ENCODE measurements around the gene SETBP1.

The SETBP1 gene

DNA sequence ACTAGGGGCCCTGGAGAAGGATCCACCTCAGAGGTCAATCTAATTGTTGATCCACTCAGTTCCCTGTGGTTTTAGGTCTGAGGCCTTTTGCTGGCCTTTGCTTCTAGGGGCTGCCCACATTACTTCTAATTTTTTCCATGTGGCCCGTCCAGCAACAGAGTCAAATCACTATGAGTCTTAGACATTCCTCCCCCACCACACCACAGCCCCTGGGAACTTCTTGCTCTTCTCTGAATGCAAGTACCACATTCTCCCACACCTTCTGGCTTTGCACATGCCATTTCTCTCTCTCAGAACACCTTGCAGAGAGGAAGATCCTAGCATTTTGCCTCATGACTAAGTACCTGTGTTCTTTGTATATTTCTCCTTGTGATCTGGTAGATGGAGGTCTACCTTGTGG, 286.9 kb downstream of the SETBP1 start:
- Histone ChIP-seq H3K4me3 (ENCODE audit: low read depth, low read length) (no peak overlapping the region), H3K79me2 (no peaks in the 10 kb centered on the region), H3K27me3 (ENCODE audit: control insufficient read depth, insufficient read depth, low read length) (no peaks in the 10 kb centered on the region), H3K36me3 (ENCODE audit: control insufficient read depth, insufficient read depth, low read length) (no peaks in the 10 kb centered on the region), H3K4me1 (no peaks in the 10 kb centered on the region), H3K9ac (no peak overlapping the region), H3K27ac (no peak overlapping the region), H3K4me2 (ENCODE audit: low read length) (no peak overlapping the region), H3K9me3 (ENCODE audit: control insufficient read depth, low read length) (no peaks in the 10 kb centered on the region), H2AFZ (no peak overlapping the region)
- TF ChIP-seq, protein P1, sequence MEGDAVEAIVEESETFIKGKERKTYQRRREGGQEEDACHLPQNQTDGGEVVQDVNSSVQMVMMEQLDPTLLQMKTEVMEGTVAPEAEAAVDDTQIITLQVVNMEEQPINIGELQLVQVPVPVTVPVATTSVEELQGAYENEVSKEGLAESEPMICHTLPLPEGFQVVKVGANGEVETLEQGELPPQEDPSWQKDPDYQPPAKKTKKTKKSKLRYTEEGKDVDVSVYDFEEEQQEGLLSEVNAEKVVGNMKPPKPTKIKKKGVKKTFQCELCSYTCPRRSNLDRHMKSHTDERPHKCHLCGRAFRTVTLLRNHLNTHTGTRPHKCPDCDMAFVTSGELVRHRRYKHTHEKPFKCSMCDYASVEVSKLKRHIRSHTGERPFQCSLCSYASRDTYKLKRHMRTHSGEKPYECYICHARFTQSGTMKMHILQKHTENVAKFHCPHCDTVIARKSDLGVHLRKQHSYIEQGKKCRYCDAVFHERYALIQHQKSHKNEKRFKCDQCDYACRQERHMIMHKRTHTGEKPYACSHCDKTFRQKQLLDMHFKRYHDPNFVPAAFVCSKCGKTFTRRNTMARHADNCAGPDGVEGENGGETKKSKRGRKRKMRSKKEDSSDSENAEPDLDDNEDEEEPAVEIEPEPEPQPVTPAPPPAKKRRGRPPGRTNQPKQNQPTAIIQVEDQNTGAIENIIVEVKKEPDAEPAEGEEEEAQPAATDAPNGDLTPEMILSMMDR (IDR thresholded peaks at IDR 0.05) = no peak

DNA sequence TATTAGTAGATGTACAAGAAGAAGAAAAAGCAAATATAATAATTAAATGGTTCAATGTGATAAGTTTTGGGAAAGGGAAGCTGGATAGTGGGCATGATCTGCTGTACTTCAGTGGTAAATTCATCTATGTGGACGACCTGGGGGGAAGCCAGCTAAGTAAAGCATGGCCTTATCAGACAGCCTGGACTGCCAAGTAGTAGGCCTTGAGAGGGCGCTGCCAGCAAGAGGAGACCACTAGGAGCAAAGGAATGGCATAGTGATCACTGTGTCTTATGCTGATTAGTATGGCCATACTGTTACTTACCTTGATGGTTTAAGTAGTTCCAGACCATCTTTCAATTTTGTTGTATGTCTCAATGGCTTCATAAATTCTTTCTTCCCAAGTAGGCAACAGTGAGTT, 287.6 kb downstream of the SETBP1 start:
- H3K27me3 ChIP-seq (ENCODE audit: control insufficient read depth, insufficient read depth, low read length) = no peaks in the 10 kb centered on the region
- H3K4me1 ChIP-seq = no peaks in the 10 kb centered on the region
- H3K9ac ChIP-seq = no peak overlapping the region
- H3K27ac ChIP-seq = no peak overlapping the region
- H3K79me2 ChIP-seq = no peaks in the 10 kb centered on the region
- H3K9me3 ChIP-seq (ENCODE audit: control insufficient read depth, low read length) = no peaks in the 10 kb centered on the region
- TF ChIP-seq, protein P1 (IDR thresholded peaks at IDR 0.05) = no peak
- H3K36me3 ChIP-seq (ENCODE audit: control insufficient read depth, insufficient read depth, low read length) = no peaks in the 10 kb centered on the region
- no peak overlapping the region for H2AFZ ChIP-seq
- no peak overlapping the region for H3K4me2 ChIP-seq (ENCODE audit: low read length)
- no peak overlapping the region for H3K4me3 ChIP-seq (ENCODE audit: low read depth, low read length)

GRCh38 chr18:44969214-44969795, 288.6 kb downstream of the SETBP1 start:
- Histone ChIP-seq H2AFZ (no peak overlapping the region), H3K4me2 (ENCODE audit: low read length) (no peak overlapping the region), H3K27me3 (ENCODE audit: control insufficient read depth, insufficient read depth, low read length) (no peaks in the 10 kb centered on the region), H3K27ac (no peak overlapping the region), H3K9me3 (ENCODE audit: control insufficient read depth, low read length) (no peaks in the 10 kb centered on the region), H3K9ac (no peak overlapping the region), H3K36me3 (ENCODE audit: control insufficient read depth, insufficient read depth, low read length) (no peaks in the 10 kb centered on the region), H3K79me2 (no peaks in the 10 kb centered on the region), H3K4me3 (ENCODE audit: low read depth, low read length) (no peak overlapping the region), H3K4me1 (no peaks in the 10 kb centered on the region)
- TF ChIP-seq, protein P1 (IDR thresholded peaks at IDR 0.05) = no peak

GRCh38 chr18:44973282-44973681, 292.6 kb downstream of the SETBP1 start:
- H3K79me2 ChIP-seq = no peaks in the 10 kb centered on the region
- no peaks in the 10 kb centered on the region for H3K27me3 ChIP-seq (ENCODE audit: control insufficient read depth, insufficient read depth, low read length)
- TF ChIP-seq, protein P1 (IDR thresholded peaks at IDR 0.05) = no peak
- no peak overlapping the region for H2AFZ ChIP-seq
- H3K4me2 ChIP-seq (ENCODE audit: low read length) = no peak overlapping the region
- no peak overlapping the region for H3K27ac ChIP-seq
- no peak overlapping the region for H3K9ac ChIP-seq
- no peaks in the 10 kb centered on the region for H3K9me3 ChIP-seq (ENCODE audit: control insufficient read depth, low read length)
- no peaks in the 10 kb centered on the region for H3K4me1 ChIP-seq
- no peaks in the 10 kb centered on the region for H3K36me3 ChIP-seq (ENCODE audit: control insufficient read depth, insufficient read depth, low read length)
- H3K4me3 ChIP-seq (ENCODE audit: low read depth, low read length) = no peak overlapping the region

- H3K79me2 ChIP-seq = no peaks in the 10 kb centered on the region
- H3K4me3 ChIP-seq (ENCODE audit: low read depth, low read length) = no peak overlapping the region
- no peak overlapping the region for H3K27ac ChIP-seq
- no peak overlapping the region for H3K4me2 ChIP-seq (ENCODE audit: low read length)
- H3K9ac ChIP-seq = no peak overlapping the region
- no peaks in the 10 kb centered on the region for H3K9me3 ChIP-seq (ENCODE audit: control insufficient read depth, low read length)
- no peak overlapping the region for H2AFZ ChIP-seq
- TF ChIP-seq, protein P1 (IDR thresholded peaks at IDR 0.05) = no peak
- no peaks in the 10 kb centered on the region for H3K36me3 ChIP-seq (ENCODE audit: control insufficient read depth, insufficient read depth, low read length)
- no peaks in the 10 kb centered on the region for H3K27me3 ChIP-seq (ENCODE audit: control insufficient read depth, insufficient read depth, low read length)
- H3K4me1 ChIP-seq = no peaks in the 10 kb centered on the region
These were observed 293.5 kb downstream of the SETBP1 start for GRCh38 chr18:44974174-44974573.

All from parathyroid adenoma (tissue), 2 donors.